ENCODE measurements around the gene CTDP1. TPM values are rescaled to one million over a fixed set of nuclear protein-coding genes. Genes with fewer than 3 reads are reported as not detected.

The CTDP1 gene
- total and polyA plus RNA-seq, 3 experiments from 2014 or later: 31.0 to 38.0 (median 35.3) TPM

- CTCF ChIA-PET: no interaction called here
- no peaks in the 10 kb centered on the region for H3K36me3 ChIP-seq (ENCODE audit: insufficient read depth, low read length)
- H3K4me1 ChIP-seq (ENCODE audit: insufficient read depth, low read length): no peaks in the 10 kb centered on the region
These were observed 22.1 kb upstream of the CTDP1 start for GRCh38 chr18:79657342-79657996.

GRCh38 chr18:79658366-79658765 is 21.2 kb upstream of the CTDP1 start:
- H3K4me1 Mint-ChIP-seq: no peaks in the 10 kb centered on the region
- peaks cover 0 to 5% (median 0%) of the 10 kb centered on the region in 3 donors for H3K36me3 Mint-ChIP-seq
- H3K9me3 Mint-ChIP-seq: peaks cover 0 to 6% (median 0%) of the 10 kb centered on the region in 5 donors
- POLR2A ChIA-PET: no interaction called here
- peaks cover 9 to 29% of the 10 kb centered on the region in 2 donors for H3K27me3 Mint-ChIP-seq
- DNase-seq: no peak
- H3K4me3 Mint-ChIP-seq: no peak overlapping the region
- no peaks in the 10 kb centered on the region for H3K36me3 ChIP-seq (ENCODE audit: insufficient read depth, low read length)
- H3K27ac ChIP-seq (ENCODE audit: low read depth, low read length): no peak overlapping the region
- H3K27ac Mint-ChIP-seq: no peak overlapping the region
- CTCF ChIA-PET: no interaction called here
- no peaks in the 10 kb centered on the region for H3K9me3 ChIP-seq (ENCODE audit: low read length)
- H3K4me3 ChIP-seq (ENCODE audit: low read length): no peak overlapping the region
- H3K27me3 ChIP-seq (ENCODE audit: insufficient read depth, low read length, poor library complexity, severe bottlenecking): no peaks in the 10 kb centered on the region
- no peaks in the 10 kb centered on the region for H3K4me1 ChIP-seq (ENCODE audit: insufficient read depth, low read length)

More at GRCh38 chr18:79657342-79657996, 22.1 kb upstream of the CTDP1 start:
- DNase-seq: no peak
- Mint-ChIP-seq H3K27ac (no peak overlapping the region), H3K4me3 (no peak overlapping the region), H3K36me3 (peaks cover 0 to 5% (median 0%) of the 10 kb centered on the region in 3 donors), H3K9me3 (peaks cover 0 to 6% (median 0%) of the 10 kb centered on the region in 5 donors), H3K27me3 (peaks cover 9 to 29% of the 10 kb centered on the region in 2 donors), H3K4me1 (no peaks in the 10 kb centered on the region)
- H3K27me3 ChIP-seq (ENCODE audit: insufficient read depth, low read length, poor library complexity, severe bottlenecking): no peaks in the 10 kb centered on the region
- POLR2A ChIA-PET: no interaction called here
- H3K4me3 ChIP-seq (ENCODE audit: low read length): no peak overlapping the region
- no peak overlapping the region for H3K27ac ChIP-seq (ENCODE audit: low read depth, low read length)
- no peaks in the 10 kb centered on the region for H3K9me3 ChIP-seq (ENCODE audit: low read length)

GRCh38 chr18:79659733-79660132 is 19.9 kb upstream of the CTDP1 start:
- Histone ChIP-seq H3K9me3 (ENCODE audit: low read length) (no peaks in the 10 kb centered on the region), H3K4me3 (ENCODE audit: low read length) (no peak overlapping the region), H3K27ac (ENCODE audit: low read depth, low read length) (no peak overlapping the region), H3K4me1 (ENCODE audit: insufficient read depth, low read length) (no peaks in the 10 kb centered on the region), H3K27me3 (ENCODE audit: insufficient read depth, low read length, poor library complexity, severe bottlenecking) (no peaks in the 10 kb centered on the region), H3K36me3 (ENCODE audit: insufficient read depth, low read length) (no peaks in the 10 kb centered on the region)
- POLR2A ChIA-PET: no interaction called here
- no peak overlapping the region for H3K27ac Mint-ChIP-seq
- H3K4me3 Mint-ChIP-seq: no peak overlapping the region
- peaks cover 0 to 10% (median 0%) of the 10 kb centered on the region in 3 donors for H3K36me3 Mint-ChIP-seq
- peaks cover 10 to 32% of the 10 kb centered on the region in 2 donors for H3K27me3 Mint-ChIP-seq
- DNase-seq: no peak
- no peaks in the 10 kb centered on the region for H3K4me1 Mint-ChIP-seq
- CTCF ChIA-PET: no interaction called here
- peaks cover 0 to 6% (median 0%) of the 10 kb centered on the region in 5 donors for H3K9me3 Mint-ChIP-seq

- Mint-ChIP-seq H3K9me3 (no peaks in the 10 kb centered on the region), H3K27ac (no peak overlapping the region), H3K4me3 (no peak overlapping the region), H3K36me3 (peaks cover 0 to 5% (median 0%) of the 10 kb centered on the region in 3 donors), H3K27me3 (peaks cover 12 to 31% of the 10 kb centered on the region in 2 donors), H3K4me1 (no peaks in the 10 kb centered on the region)
- no peak overlapping the region for H3K27ac ChIP-seq (ENCODE audit: low read depth, low read length)
- POLR2A ChIA-PET: no interaction called here
- CTCF ChIA-PET: no interaction called here
- H3K4me3 ChIP-seq (ENCODE audit: low read length): no peak overlapping the region
- no peaks in the 10 kb centered on the region for H3K27me3 ChIP-seq (ENCODE audit: insufficient read depth, low read length, poor library complexity, severe bottlenecking)
- H3K36me3 ChIP-seq (ENCODE audit: insufficient read depth, low read length): no peaks in the 10 kb centered on the region
- no peak for DNase-seq
- H3K9me3 ChIP-seq (ENCODE audit: low read length): no peaks in the 10 kb centered on the region
- H3K4me1 ChIP-seq (ENCODE audit: insufficient read depth, low read length): no peaks in the 10 kb centered on the region
These were observed 17.6 kb upstream of the CTDP1 start for GRCh38 chr18:79662034-79662433.

GRCh38 chr18:79662439-79662838 is 17.2 kb upstream of the CTDP1 start:
- Histone ChIP-seq H3K36me3 (ENCODE audit: insufficient read depth, low read length) (no peaks in the 10 kb centered on the region), H3K27me3 (ENCODE audit: insufficient read depth, low read length, poor library complexity, severe bottlenecking) (no peaks in the 10 kb centered on the region), H3K4me3 (ENCODE audit: low read length) (no peak overlapping the region), H3K9me3 (ENCODE audit: low read length) (no peaks in the 10 kb centered on the region), H3K4me1 (ENCODE audit: insufficient read depth, low read length) (no peaks in the 10 kb centered on the region), H3K27ac (ENCODE audit: low read depth, low read length) (no peak overlapping the region)
- H3K4me3 Mint-ChIP-seq: no peak overlapping the region
- peaks cover 12 to 31% of the 10 kb centered on the region in 2 donors for H3K27me3 Mint-ChIP-seq
- ChIA-PET CTCF (no interaction called here), POLR2A (no interaction called here)
- H3K36me3 Mint-ChIP-seq: peaks cover 0 to 5% (median 0%) of the 10 kb centered on the region in 3 donors
- no peaks in the 10 kb centered on the region for H3K4me1 Mint-ChIP-seq
- no peak overlapping the region for H3K27ac Mint-ChIP-seq
- H3K9me3 Mint-ChIP-seq: no peaks in the 10 kb centered on the region
- no peak for DNase-seq

GRCh38 chr18:79664525-79665125 is 15.0 kb upstream of the CTDP1 start:
- Histone ChIP-seq H3K27ac (ENCODE audit: low read depth, low read length) (no peak overlapping the region), H3K4me1 (ENCODE audit: insufficient read depth, low read length) (no peaks in the 10 kb centered on the region), H3K9me3 (ENCODE audit: low read length) (no peaks in the 10 kb centered on the region), H3K36me3 (ENCODE audit: insufficient read depth, low read length) (no peaks in the 10 kb centered on the region), H3K4me3 (ENCODE audit: low read length) (no peak overlapping the region), H3K27me3 (ENCODE audit: insufficient read depth, low read length, poor library complexity, severe bottlenecking) (no peaks in the 10 kb centered on the region)
- no peak overlapping the region for H3K4me3 Mint-ChIP-seq
- peaks cover 0 to 5% (median 0%) of the 10 kb centered on the region in 3 donors for H3K36me3 Mint-ChIP-seq
- H3K4me1 Mint-ChIP-seq: no peaks in the 10 kb centered on the region
- CTCF ChIA-PET: no interaction called here
- H3K27me3 Mint-ChIP-seq: peaks cover 8 to 19% of the 10 kb centered on the region in 2 donors
- H3K27ac Mint-ChIP-seq: no peak overlapping the region
- H3K9me3 Mint-ChIP-seq: no peaks in the 10 kb centered on the region
- POLR2A ChIA-PET: no interaction called here
- DNase-seq: no peak

- no peaks in the 10 kb centered on the region for H3K9me3 ChIP-seq (ENCODE audit: low read length)
- H3K36me3 ChIP-seq (ENCODE audit: insufficient read depth, low read length): no peaks in the 10 kb centered on the region
- Mint-ChIP-seq H3K27me3 (peaks cover 5% of the 10 kb centered on the region in 2 donors), H3K9me3 (peaks cover 0 to 5% (median 0%) of the 10 kb centered on the region in 5 donors), H3K4me3 (no peak overlapping the region), H3K4me1 (peaks cover 0 to 4% (median 0%) of the 10 kb centered on the region in 3 donors), H3K27ac (no peak overlapping the region), H3K36me3 (peaks cover 0 to 9% (median 2%) of the 10 kb centered on the region in 3 donors)
- no peak overlapping the region for H3K4me3 ChIP-seq (ENCODE audit: low read length)
- CTCF ChIA-PET: no interaction called here
- no peak overlapping the region for H3K27ac ChIP-seq (ENCODE audit: low read depth, low read length)
- no peaks in the 10 kb centered on the region for H3K4me1 ChIP-seq (ENCODE audit: insufficient read depth, low read length)
- no peak for DNase-seq
- H3K27me3 ChIP-seq (ENCODE audit: insufficient read depth, low read length, poor library complexity, severe bottlenecking): no peaks in the 10 kb centered on the region
- POLR2A ChIA-PET: no interaction called here
These were observed 11.4 kb upstream of the CTDP1 start for GRCh38 chr18:79668203-79668602.

GRCh38 chr18:79672490-79673276 is 6.9 kb upstream of the CTDP1 start:
- Mint-ChIP-seq H3K27ac (peak overlapping the region in 1 of 8 donors; percentile 17), H3K4me3 (no peak overlapping the region), H3K4me1 (peaks cover 0 to 4% (median 3%) of the 10 kb centered on the region in 3 donors), H3K27me3 (peaks cover 0 to 3% of the 10 kb centered on the region in 2 donors), H3K9me3 (peaks cover 0 to 5% (median 0%) of the 10 kb centered on the region in 5 donors), H3K36me3 (peaks cover 6 to 9% (median 6%) of the 10 kb centered on the region in 3 donors)
- POLR2A ChIA-PET: no interaction called here
- Histone ChIP-seq H3K4me3 (ENCODE audit: low read length) (no peak overlapping the region), H3K9me3 (ENCODE audit: low read length) (no peaks in the 10 kb centered on the region), H3K4me1 (ENCODE audit: insufficient read depth, low read length) (peaks cover 4% of the 10 kb centered on the region), H3K27ac (ENCODE audit: low read depth, low read length) (no peak overlapping the region), H3K36me3 (ENCODE audit: insufficient read depth, low read length) (no peaks in the 10 kb centered on the region), H3K27me3 (ENCODE audit: insufficient read depth, low read length, poor library complexity, severe bottlenecking) (no peaks in the 10 kb centered on the region)
- CTCF ChIA-PET: no interaction called here
- DNase-seq: no peak
